Activated T-helper 1 cell treated with anti-CD3 and anti-CD28 coated beads, Interleukin-12 subunit alpha, Interleukin-12 subunit beta, Interleukin-2, Interleukin-4 antibody, amounts not matched to agents 30 ng/mL and 10 ng/mL and 1 ng/mL, durations not matched to agents 14 hours and 24 hours and 36 hours (primary cell): ENCODE data around the gene LSM12. TPM values are rescaled to one million over a fixed set of nuclear protein-coding genes. Genes with fewer than 3 reads are reported as not detected.
A peak's percentile ranks its signal among the peaks of the same experiment; 100 is the strongest.
"Not testable (repeated sequence)": the region's sequence is repeated elsewhere in the genome, so short reads cannot be mapped to it uniquely, and the experiment has no call there.

Experiments used
- DNase-seq: peaks from one replicate; pipeline ENCODE4 v3.0.0; 2021; ENCODE audit warnings: low spot score
- H3K27ac Mint-ChIP-seq: one replicate; pipeline ENCODE4 v1.8.0; 2021; ENCODE audit warnings: mild to moderate bottlenecking, mixed read lengths
- H3K27me3 Mint-ChIP-seq: one replicate; pipeline ENCODE4 v1.8.0; 2022; ENCODE audit warnings: mild to moderate bottlenecking, moderate library complexity, mixed read lengths; ENCODE audit not compliant: insufficient read depth
- H3K36me3 Mint-ChIP-seq: one replicate; pipeline ENCODE4 v1.8.0; 2021; ENCODE audit warnings: low read depth, mixed read lengths
- H3K4me1 Mint-ChIP-seq: one replicate; pipeline ENCODE4 v1.8.0; 2021; ENCODE audit warnings: low read depth, mixed read lengths
- H3K4me3 Mint-ChIP-seq: one replicate; pipeline ENCODE4 v1.8.0; 2021; ENCODE audit warnings: mild to moderate bottlenecking, moderate library complexity, mixed read lengths
- H3K9me3 Mint-ChIP-seq: one replicate; pipeline ENCODE4 v1.8.0; 2021; ENCODE audit warnings: mixed read lengths
- intact Hi-C: fragments of 100-400 bp; cut with micrococcal nuclease; formaldehyde crosslinking; loops from one replicate; pipeline ENCODE4 v1.15.1; 2024
- total RNA-seq: library from RNA; stranded (reverse); gene quantifications from 2 replicates; pipeline ENCODE4 v1.2.3, GENCODE V29; 2022

The LSM12 gene
- total RNA-seq, 1 donor from 2014 or later = 95.4 TPM

GRCh38 chr17:44004077-44004760, 62.3 kb downstream of the LSM12 start, which contains the start of gene NAGS:
TSS of gene NAGS (plus strand) at chr17:44004622. CDS start at chr17:44004664, 42 bp downstream.
- Mint-ChIP-seq H3K4me1 (peaks cover 23% of the 10 kb centered on the region), H3K9me3 (no peaks in the 10 kb centered on the region), H3K27ac (no peak within 1 kb of the TSS), H3K36me3 (no peaks in the 10 kb centered on the region), H3K27me3 (peaks cover 22% of the 10 kb centered on the region), H3K4me3 (peak within 1 kb of the TSS; percentile 39)
- no peak for DNase-seq
- intact Hi-C loops = no loop called here

GRCh38 chr17:44002141-44002848, 64.2 kb downstream of the LSM12 start:
- DNase-seq = no peak
- intact Hi-C loops = no loop called here
- no peak overlapping the region for H3K4me3 Mint-ChIP-seq
- H3K4me1 Mint-ChIP-seq = peaks cover 13% of the 10 kb centered on the region
- H3K27ac Mint-ChIP-seq = no peak overlapping the region
- peaks cover 26% of the 10 kb centered on the region for H3K27me3 Mint-ChIP-seq
- no peaks in the 10 kb centered on the region for H3K9me3 Mint-ChIP-seq
- H3K36me3 Mint-ChIP-seq = no peaks in the 10 kb centered on the region

GRCh38 chr17:44001461-44001920, 65.0 kb downstream of the LSM12 start:
- Mint-ChIP-seq H3K27ac (no peak overlapping the region), H3K9me3 (no peaks in the 10 kb centered on the region), H3K4me3 (no peak overlapping the region), H3K27me3 (peaks cover 23% of the 10 kb centered on the region), H3K4me1 (peaks cover 6% of the 10 kb centered on the region), H3K36me3 (no peaks in the 10 kb centered on the region)
- no peak for DNase-seq
- intact Hi-C loops = no loop called here

- no peak overlapping the region for H3K4me3 Mint-ChIP-seq
- peaks cover 17% of the 10 kb centered on the region for H3K27me3 Mint-ChIP-seq
- H3K4me1 Mint-ChIP-seq = peaks cover 1% of the 10 kb centered on the region
- intact Hi-C loops = no loop called here
- H3K9me3 Mint-ChIP-seq = no peaks in the 10 kb centered on the region
- no peak for DNase-seq
- no peaks in the 10 kb centered on the region for H3K36me3 Mint-ChIP-seq
- no peak overlapping the region for H3K27ac Mint-ChIP-seq
These were observed 65.5 kb downstream of the LSM12 start for GRCh38 chr17:44000871-44001460.

- Mint-ChIP-seq H3K9me3 (no peaks in the 10 kb centered on the region), H3K4me1 (no peaks in the 10 kb centered on the region), H3K4me3 (no peak overlapping the region), H3K27ac (no peak overlapping the region), H3K36me3 (no peaks in the 10 kb centered on the region), H3K27me3 (peaks cover 21% of the 10 kb centered on the region)
- intact Hi-C loops = no loop called here
- no peak for DNase-seq
These were observed 66.2 kb downstream of the LSM12 start for GRCh38 chr17:44000141-44000860.

GRCh38 chr17:43999024-43999423, 67.4 kb downstream of the LSM12 start:
- no peaks in the 10 kb centered on the region for H3K36me3 Mint-ChIP-seq
- intact Hi-C loops = no loop called here

GRCh38 chr17:43998552-43998951, 67.9 kb downstream of the LSM12 start:
- intact Hi-C loops = no loop called here
- Mint-ChIP-seq H3K36me3 (no peaks in the 10 kb centered on the region), H3K27me3 (peaks cover 22% of the 10 kb centered on the region), H3K27ac (no peak overlapping the region), H3K9me3 (no peaks in the 10 kb centered on the region), H3K4me3 (no peak overlapping the region), H3K4me1 (no peaks in the 10 kb centered on the region)
- no peak for DNase-seq

More at GRCh38 chr17:43999024-43999423, 67.4 kb downstream of the LSM12 start:
- H3K4me1 Mint-ChIP-seq = no peaks in the 10 kb centered on the region
- DNase-seq = no peak
- no peak overlapping the region for H3K27ac Mint-ChIP-seq
- no peak overlapping the region for H3K4me3 Mint-ChIP-seq
- H3K27me3 Mint-ChIP-seq = peaks cover 25% of the 10 kb centered on the region
- no peaks in the 10 kb centered on the region for H3K9me3 Mint-ChIP-seq

- H3K4me1 Mint-ChIP-seq, H3K9me3 Mint-ChIP-seq, H3K36me3 Mint-ChIP-seq, H3K4me3 Mint-ChIP-seq, H3K27ac Mint-ChIP-seq, intact Hi-C loops, DNase-seq: not testable (repeated sequence)
- H3K27me3 Mint-ChIP-seq = peaks cover 28% of the 10 kb centered on the region
These were observed 69.3 kb downstream of the LSM12 start for GRCh38 chr17:43997180-43997579.

- intact Hi-C loops = loop anchor here (1.0 kb wide), 4 partner anchors 46 to 117 kb away; no protein-coding TSS in a partner anchor
- Mint-ChIP-seq H3K4me3 (no peak overlapping the region), H3K9me3 (no peaks in the 10 kb centered on the region), H3K4me1 (no peaks in the 10 kb centered on the region), H3K27ac (no peak overlapping the region), H3K36me3 (no peaks in the 10 kb centered on the region), H3K27me3 (peaks cover 28% of the 10 kb centered on the region)
- DNase-seq = no peak
These were observed 71.4 kb downstream of the LSM12 start for GRCh38 chr17:43995150-43995471.

- H3K36me3 Mint-ChIP-seq = no peaks in the 10 kb centered on the region
- H3K27ac Mint-ChIP-seq = no peak overlapping the region
- DNase-seq = peak; percentile 55
- H3K4me3 Mint-ChIP-seq = no peak overlapping the region
- peaks cover 28% of the 10 kb centered on the region for H3K27me3 Mint-ChIP-seq
- H3K9me3 Mint-ChIP-seq = no peaks in the 10 kb centered on the region
- H3K4me1 Mint-ChIP-seq = no peaks in the 10 kb centered on the region
- intact Hi-C loops = loop anchor here (1.0 kb wide), 4 partner anchors 47 to 116 kb away; no protein-coding TSS in a partner anchor
These were observed 72.0 kb downstream of the LSM12 start for GRCh38 chr17:43994272-43995149.

GRCh38 chr17:43992641-43993040, 73.8 kb downstream of the LSM12 start:
- Mint-ChIP-seq H3K36me3 (no peaks in the 10 kb centered on the region), H3K27me3 (peaks cover 29% of the 10 kb centered on the region), H3K4me1 (no peaks in the 10 kb centered on the region), H3K9me3 (no peaks in the 10 kb centered on the region), H3K4me3 (no peak overlapping the region), H3K27ac (no peak overlapping the region)
- no peak for DNase-seq
- intact Hi-C loops = no loop called here

- Mint-ChIP-seq H3K27ac (no peak overlapping the region), H3K27me3 (peaks cover 48% of the 10 kb centered on the region), H3K4me1 (no peaks in the 10 kb centered on the region), H3K4me3 (no peak overlapping the region), H3K9me3 (no peaks in the 10 kb centered on the region), H3K36me3 (no peaks in the 10 kb centered on the region)
- intact Hi-C loops = no loop called here
- no peak for DNase-seq
These were observed 78.2 kb downstream of the LSM12 start for GRCh38 chr17:43988301-43988700.
